Gastroesophageal sphincter (tissue), 3 donors: Measurements from ENCODE around the gene ATP5IF1.

Experiments
- EP300 ChIP-seq: sonication (generic); formaldehyde crosslinking; IDR thresholded peaks from one replicate; pipeline ENCODE4 v1.6.1; 2017; ENCODE audit warnings: antibody characterized with exemption, mild to moderate bottlenecking
- POLR2A ChIP-seq, 2 donors: fragments of 450-650 bp; IDR thresholded peaks; one replicate each; pipeline ENCODE4 v1.6.1; 2017; ENCODE audit warnings: antibody characterized with exemption in 2 of 2, mild to moderate bottlenecking in 2 of 2, moderate library complexity in 1 of 2
- POLR2AphosphoS5 ChIP-seq: sonication (generic); formaldehyde crosslinking; IDR thresholded peaks from one replicate; pipeline ENCODE4 v1.6.1; 2017; ENCODE audit warnings: antibody characterized with exemption
- TF ChIP-seq, protein P1 (sequence below), 4 experiments: fragments of 200-600 bp in 2 of 4; fragments of 450-650 bp in 2 of 4; sonication (generic) in 1 of 4; IDR thresholded peaks; one replicate each; pipeline ENCODE4 v1.5.1; 2017 to 2019; ENCODE audit warnings: antibody characterized with exemption in 4 of 4, mild to moderate bottlenecking in 2 of 4, moderate library complexity in 2 of 4

DNA sequence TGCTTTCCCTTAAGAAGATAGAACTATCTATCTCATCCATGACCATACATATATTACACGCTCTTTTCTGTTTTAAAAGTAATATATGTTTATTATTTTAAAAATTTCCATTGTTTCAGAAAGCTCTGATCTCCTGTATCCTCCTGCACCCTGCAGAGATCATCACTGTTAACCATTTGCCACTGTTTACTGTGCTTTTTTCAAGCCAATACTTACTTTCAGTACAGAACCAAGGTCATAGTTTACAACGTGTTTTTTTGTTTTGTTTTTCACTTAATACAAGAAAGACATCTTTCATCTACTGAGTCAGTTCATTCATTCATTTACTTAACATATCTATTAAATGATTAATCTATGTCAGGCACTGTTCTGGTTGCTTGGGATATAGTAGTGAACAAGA, 33.6 kb downstream of the ATP5IF1 start:
- TF ChIP-seq POLR2AphosphoS5 (no peak), POLR2A (IDR thresholded peaks at IDR 0.05) (no peak), EP300 (no peak)
- TF ChIP-seq, protein P1, sequence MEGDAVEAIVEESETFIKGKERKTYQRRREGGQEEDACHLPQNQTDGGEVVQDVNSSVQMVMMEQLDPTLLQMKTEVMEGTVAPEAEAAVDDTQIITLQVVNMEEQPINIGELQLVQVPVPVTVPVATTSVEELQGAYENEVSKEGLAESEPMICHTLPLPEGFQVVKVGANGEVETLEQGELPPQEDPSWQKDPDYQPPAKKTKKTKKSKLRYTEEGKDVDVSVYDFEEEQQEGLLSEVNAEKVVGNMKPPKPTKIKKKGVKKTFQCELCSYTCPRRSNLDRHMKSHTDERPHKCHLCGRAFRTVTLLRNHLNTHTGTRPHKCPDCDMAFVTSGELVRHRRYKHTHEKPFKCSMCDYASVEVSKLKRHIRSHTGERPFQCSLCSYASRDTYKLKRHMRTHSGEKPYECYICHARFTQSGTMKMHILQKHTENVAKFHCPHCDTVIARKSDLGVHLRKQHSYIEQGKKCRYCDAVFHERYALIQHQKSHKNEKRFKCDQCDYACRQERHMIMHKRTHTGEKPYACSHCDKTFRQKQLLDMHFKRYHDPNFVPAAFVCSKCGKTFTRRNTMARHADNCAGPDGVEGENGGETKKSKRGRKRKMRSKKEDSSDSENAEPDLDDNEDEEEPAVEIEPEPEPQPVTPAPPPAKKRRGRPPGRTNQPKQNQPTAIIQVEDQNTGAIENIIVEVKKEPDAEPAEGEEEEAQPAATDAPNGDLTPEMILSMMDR (IDR thresholded peaks at IDR 0.05): no peak
